Ectodermal cell (in vitro differentiated cells): Measurements from ENCODE around the gene LKAAEAR1.

Experiments
- H3K27ac ChIP-seq: 2 replicates; pipeline ENCODE4 v1.7.0; 2013; ENCODE audit warnings: mild to moderate bottlenecking, low read depth, low read length; ENCODE audit not compliant: insufficient read depth, poor library complexity, severe bottlenecking
- H3K27me3 ChIP-seq: 2 replicates; pipeline ENCODE4 v1.7.0; 2013; ENCODE audit warnings: mild to moderate bottlenecking, low read length; ENCODE audit not compliant: insufficient read depth, control insufficient read depth, poor library complexity, severe bottlenecking
- H3K36me3 ChIP-seq: one replicate; pipeline ENCODE4 v1.7.0; 2013; ENCODE audit warnings: low read length; ENCODE audit not compliant: control insufficient read depth, insufficient read depth
- H3K4me1 ChIP-seq: one replicate; pipeline ENCODE4 v1.7.0; 2013; ENCODE audit warnings: low read length; ENCODE audit not compliant: control insufficient read depth, insufficient read depth
- H3K4me3 ChIP-seq: 2 replicates; pipeline ENCODE4 v1.7.0; 2013; ENCODE audit warnings: low read depth, low read length, control low read depth; ENCODE audit not compliant: insufficient read depth
- H3K9me3 ChIP-seq: 2 replicates; pipeline ENCODE4 v1.7.0; 2013; ENCODE audit warnings: mild to moderate bottlenecking, low read length, moderate library complexity; ENCODE audit not compliant: control insufficient read depth
- WGBS, 2 experiments: methylation state at CpG; one replicate each; pipeline ENCODE4 v1.1.7; 2013; ENCODE audit warnings: missing lambda C conversion rate in 2 of 2; 5-methylcytosine and 5-hydroxymethylcytosine counted together

LKAAEAR1 gene

DNA sequence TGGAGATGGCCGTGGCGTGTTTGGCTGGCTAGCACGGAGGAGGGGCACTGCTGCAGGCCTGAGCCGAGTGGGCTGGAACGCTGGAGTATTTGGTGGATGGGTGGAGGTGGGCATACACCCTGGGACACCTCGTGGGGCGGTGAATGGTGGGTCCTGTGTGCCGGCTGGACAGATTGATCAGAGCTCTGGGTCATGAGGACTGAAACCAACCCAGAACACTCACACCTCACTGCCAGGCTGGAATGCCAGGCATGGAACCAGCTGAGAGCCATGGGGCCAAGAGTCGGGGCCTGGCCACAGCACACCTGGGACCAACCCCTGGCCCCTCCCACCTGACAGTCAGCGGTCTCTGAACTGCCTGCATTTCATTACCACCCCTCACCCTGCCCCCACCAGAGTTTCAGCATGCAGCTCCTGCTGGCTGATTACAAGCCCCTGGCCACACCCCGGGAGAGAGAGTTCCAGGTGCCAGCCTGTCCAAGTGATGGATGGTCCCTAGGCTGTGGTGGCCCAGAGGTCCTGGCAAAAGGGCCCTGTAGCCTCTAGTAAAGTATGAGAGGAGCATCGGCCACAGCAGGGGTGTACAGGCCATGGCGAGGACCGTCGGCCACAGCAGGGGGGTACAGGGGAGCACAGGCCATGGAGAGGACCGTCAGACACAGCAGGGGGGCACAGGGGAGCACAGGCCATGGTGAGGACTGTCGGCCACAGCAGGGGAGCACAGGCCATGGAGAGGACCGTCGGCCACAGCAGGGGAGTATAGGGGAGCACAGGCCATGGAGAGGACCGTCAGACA lies 19.9 kb upstream of the LKAAEAR1 start:
- Histone ChIP-seq H3K4me1 (no peaks in the 10 kb centered on the region), H3K9me3 (no peaks in the 10 kb centered on the region), H3K27me3 (peaks cover 40% of the 10 kb centered on the region), H3K27ac (no peak overlapping the region), H3K4me3 (no peak overlapping the region), H3K36me3 (no peaks in the 10 kb centered on the region)
- WGBS, 2 experiments, result 83 to 87% methylated on average over 20 of the region's 20 CpGs

DNA sequence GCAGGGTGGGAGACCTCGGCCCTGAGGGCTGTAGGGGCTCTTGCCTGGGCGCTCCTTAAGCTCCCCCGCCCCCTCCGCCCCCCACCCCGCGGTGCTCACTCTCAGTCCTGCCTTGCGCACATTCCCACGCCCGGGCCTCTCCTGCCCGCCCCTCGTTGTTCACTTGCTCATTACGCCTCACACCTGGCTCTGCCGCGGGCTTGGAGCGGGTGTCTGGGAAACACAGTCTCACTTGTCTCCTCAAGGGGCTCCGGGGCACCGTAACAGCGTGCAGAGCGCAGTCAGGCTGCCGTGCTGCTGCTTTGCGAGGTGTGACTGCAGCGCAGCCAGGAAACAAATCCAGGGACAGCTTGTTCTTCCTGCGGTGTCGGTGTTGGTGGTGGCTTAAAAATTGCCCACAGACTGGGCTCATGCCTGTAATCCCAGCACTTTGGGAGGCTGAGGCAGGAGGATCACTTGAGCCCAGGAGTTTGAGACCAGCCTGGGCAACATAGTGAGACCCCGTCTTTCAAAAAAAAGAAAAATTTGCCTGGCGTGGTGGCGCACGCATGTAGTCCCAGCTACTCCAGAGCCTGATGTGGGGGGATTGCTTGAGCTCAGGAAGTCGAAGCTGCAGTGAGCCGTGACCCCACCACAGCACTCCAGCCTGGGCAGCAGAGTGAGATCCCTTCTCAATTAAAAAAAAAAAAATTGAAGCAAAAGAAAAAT lies 18.6 kb upstream of the LKAAEAR1 start:
- H3K27me3 ChIP-seq, result peaks cover 40% of the 10 kb centered on the region
- no peaks in the 10 kb centered on the region for H3K4me1 ChIP-seq
- WGBS, 2 experiments, result 28 to 29% methylated on average over 30 of the region's 30 CpGs
- no peaks in the 10 kb centered on the region for H3K36me3 ChIP-seq
- H3K9me3 ChIP-seq, result no peaks in the 10 kb centered on the region
- peak overlapping the region; percentile 41 for H3K4me3 ChIP-seq
- H3K27ac ChIP-seq, result no peak overlapping the region

DNA sequence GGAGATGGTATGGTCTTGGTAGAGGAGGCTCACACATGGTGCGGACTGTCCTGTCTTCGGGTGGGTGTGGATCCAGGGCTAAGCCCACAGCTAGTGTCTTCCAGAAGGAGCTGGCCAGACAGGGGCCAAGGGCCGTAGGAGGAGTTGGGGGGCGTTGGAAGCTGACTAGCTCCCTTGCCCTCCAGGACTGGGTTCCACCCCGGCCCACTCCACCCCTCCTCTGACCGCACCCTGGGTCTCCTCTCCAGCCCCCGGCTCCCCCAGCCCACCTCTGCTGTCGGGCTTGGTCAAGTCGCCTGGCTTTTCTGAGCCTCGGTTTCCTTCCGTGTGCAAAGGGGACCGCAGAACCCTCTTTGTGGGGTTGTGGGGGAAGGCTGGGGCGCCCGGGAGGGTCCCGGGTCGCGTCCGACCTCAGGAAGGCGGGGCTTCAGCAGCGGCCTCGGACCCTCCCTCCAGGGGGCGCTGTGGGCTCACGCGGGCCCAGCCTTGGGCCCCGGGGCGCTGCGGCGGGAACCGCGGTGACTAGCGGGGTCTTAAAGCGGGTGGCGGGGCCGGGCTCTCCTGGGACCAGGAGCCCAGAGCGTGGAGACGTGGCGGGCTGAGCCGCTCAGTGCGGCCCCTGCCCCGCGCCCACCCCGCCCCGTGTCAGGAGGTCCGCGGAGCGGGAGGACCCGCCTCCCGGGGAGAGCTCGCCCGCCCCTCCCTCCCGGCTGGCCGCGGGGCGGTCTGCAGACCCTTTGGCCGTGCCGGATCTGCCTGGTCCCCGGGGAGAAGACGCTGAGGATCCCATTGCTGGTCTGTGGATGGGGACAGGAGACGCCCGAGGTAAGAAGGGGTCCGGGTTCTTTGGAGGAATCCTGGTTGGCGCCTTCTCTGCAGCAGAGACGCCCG lies 17.8 kb upstream of the LKAAEAR1 start:
- Histone ChIP-seq H3K4me1 (no peaks in the 10 kb centered on the region), H3K4me3 (peak overlapping the region; percentile 41), H3K27me3 (peaks cover 40% of the 10 kb centered on the region), H3K36me3 (no peaks in the 10 kb centered on the region), H3K9me3 (no peaks in the 10 kb centered on the region), H3K27ac (no peak overlapping the region)
- 11 to 12% methylated on average over 64 of the region's 64 CpGs for WGBS, 2 experiments

DNA sequence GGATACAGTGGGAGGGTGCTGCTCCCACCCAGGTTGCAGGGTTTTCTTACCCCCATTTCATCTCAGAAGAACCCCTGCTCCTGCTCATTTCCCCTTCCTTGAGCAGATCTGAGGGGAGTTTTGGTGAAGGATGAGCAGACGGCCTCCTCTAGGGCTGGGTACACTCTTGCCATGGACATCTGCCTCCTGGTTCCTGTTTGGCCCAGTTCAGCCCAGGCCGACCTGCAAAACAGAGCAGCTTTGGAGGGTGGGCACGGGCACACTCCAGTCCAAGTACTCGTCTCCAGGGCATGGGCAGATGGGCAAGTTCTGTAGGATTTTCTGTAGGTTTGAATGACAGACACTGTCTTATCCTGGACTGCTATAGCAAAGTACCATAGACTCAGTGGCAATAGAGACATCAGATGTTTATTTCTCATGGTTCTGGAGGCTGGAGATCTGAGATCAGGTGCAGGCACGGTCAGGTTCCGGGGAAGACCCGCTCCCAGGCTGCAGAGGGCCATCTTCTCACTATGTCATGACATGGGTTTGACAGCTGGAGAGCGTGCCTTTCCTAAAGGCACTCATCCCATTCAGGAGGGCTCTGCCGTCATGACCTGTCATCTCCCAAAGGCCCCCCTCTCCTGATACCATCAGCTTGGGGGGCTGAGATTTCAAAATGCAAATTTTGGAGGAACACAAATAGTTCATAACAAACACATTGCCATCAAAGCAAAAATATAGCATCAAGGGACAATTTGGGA lies 16.9 kb upstream of the LKAAEAR1 start:
- Histone ChIP-seq H3K4me1 (no peaks in the 10 kb centered on the region), H3K9me3 (no peaks in the 10 kb centered on the region), H3K27ac (no peak overlapping the region), H3K27me3 (peaks cover 40% of the 10 kb centered on the region), H3K36me3 (no peaks in the 10 kb centered on the region), H3K4me3 (no peak overlapping the region)
- WGBS, 2 experiments, result 88 to 91% methylated on average over 9 of the region's 9 CpGs

DNA sequence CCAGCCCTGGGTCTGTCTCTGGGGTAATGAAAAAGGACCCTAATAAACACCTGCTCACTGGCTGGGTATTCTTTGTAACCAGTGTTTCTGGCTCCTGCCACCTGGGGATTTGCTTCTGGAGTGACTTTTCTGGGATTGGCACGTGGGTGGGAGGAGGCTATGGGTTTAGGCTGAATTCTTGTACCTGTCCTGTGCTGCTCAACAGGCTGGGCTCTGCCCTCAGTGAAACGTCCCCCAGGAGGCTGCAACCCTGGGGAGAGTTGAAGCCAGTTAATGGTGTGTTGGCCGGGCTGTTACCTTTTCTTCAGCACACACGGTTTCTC lies 16.3 kb upstream of the LKAAEAR1 start:
- Histone ChIP-seq H3K27me3 (peaks cover 40% of the 10 kb centered on the region), H3K36me3 (no peaks in the 10 kb centered on the region), H3K4me3 (no peak overlapping the region), H3K9me3 (no peaks in the 10 kb centered on the region), H3K4me1 (no peaks in the 10 kb centered on the region), H3K27ac (no peak overlapping the region)
- WGBS, 2 experiments, result 76 to 78% methylated on average over 4 of the region's 4 CpGs

DNA sequence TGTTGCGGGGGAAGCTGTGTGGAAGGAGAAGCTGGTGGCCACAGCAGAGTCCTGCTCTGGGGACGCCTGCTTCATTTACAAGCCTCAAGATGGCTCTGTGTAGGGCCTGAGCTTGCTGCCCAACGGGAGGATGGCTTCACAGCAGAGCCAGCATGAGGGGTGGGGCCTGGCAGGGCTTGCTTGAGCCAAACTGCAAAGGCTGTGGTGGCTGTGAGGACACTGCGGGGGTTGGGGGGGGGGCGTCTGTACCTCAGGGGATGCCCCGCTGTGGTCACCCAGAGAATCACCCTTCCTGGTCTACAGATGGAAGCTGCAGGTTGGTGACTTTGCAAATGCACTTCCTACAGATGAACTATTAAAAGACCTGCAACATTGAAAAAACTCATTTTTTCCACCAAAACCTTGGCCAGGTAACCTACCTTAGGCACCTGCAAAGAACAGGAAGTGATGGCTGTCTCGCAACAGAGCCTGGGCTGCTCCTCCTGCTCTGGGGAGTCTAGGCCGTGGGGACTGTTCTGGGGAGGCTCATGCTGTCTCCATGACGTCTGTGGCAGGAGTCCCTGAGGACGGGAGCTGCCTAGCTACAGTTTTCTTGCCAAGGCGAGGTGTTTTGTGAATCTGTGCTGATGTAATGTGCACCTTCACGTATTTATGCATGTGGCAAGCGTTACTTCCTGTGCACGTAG lies 15.8 kb upstream of the LKAAEAR1 start:
- Histone ChIP-seq H3K9me3 (no peaks in the 10 kb centered on the region), H3K4me1 (no peaks in the 10 kb centered on the region), H3K4me3 (no peak overlapping the region), H3K27ac (no peak overlapping the region), H3K27me3 (peaks cover 40% of the 10 kb centered on the region), H3K36me3 (no peaks in the 10 kb centered on the region)
- 85 to 86% methylated on average over 14 of the region's 14 CpGs for WGBS, 2 experiments

DNA sequence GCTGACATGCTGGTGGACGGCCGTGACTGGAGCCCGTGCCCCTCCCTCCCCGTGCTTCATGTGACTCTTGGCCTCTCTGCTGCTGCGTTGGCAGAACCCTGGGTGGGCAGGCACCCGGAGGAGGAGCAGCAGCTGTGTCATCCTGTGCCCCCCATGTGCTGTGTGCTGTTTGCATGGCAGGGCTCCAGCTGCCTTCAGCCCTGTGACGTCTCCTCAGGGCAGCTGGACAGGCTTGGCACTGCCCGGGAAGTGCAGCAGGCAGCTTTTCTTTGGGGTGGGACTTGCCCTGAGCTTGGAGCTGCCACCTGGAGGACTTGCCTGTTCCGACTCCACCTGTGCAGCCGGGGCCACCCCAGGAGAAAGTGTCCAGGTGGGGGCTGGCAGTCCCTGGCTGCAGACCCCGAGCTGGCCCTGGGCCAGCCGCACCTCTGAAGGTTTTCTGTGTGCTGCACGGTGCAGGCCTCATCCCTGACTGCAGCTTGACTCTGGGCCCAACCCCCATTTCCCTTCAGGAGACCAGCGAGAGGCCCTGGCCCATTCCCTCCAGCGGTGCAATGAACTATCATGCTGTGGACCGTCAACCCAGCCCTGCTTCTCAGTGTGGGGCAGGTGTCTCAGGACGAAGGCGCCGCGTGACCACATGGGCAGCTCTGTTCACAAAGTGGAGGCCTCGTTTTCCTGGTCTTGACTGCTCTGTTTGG lies 15.0 kb upstream of the LKAAEAR1 start:
- no peaks in the 10 kb centered on the region for H3K36me3 ChIP-seq
- no peak overlapping the region for H3K4me3 ChIP-seq
- H3K27ac ChIP-seq, result no peak overlapping the region
- H3K4me1 ChIP-seq, result no peaks in the 10 kb centered on the region
- peaks cover 40% of the 10 kb centered on the region for H3K27me3 ChIP-seq
- 88% methylated on average over 21 of the region's 21 CpGs for WGBS, 2 experiments
- no peaks in the 10 kb centered on the region for H3K9me3 ChIP-seq

DNA sequence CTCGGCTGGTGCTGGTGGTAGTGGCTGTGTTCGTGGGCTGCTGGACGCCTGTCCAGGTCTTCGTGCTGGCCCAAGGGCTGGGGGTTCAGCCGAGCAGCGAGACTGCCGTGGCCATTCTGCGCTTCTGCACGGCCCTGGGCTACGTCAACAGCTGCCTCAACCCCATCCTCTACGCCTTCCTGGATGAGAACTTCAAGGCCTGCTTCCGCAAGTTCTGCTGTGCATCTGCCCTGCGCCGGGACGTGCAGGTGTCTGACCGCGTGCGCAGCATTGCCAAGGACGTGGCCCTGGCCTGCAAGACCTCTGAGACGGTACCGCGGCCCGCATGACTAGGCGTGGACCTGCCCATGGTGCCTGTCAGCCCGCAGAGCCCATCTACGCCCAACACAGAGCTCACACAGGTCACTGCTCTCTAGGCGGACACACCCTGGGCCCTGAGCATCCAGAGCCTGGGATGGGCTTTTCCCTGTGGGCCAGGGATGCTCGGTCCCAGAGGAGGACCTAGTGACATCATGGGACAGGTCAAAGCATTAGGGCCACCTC lies 14.3 kb upstream of the LKAAEAR1 start:
- H3K27me3 ChIP-seq, result peaks cover 35% of the 10 kb centered on the region
- WGBS, 2 experiments, result 95 to 97% methylated on average over 28 of the region's 28 CpGs
- H3K9me3 ChIP-seq, result no peaks in the 10 kb centered on the region
- H3K27ac ChIP-seq, result no peak overlapping the region
- H3K4me1 ChIP-seq, result no peaks in the 10 kb centered on the region
- H3K36me3 ChIP-seq, result no peaks in the 10 kb centered on the region
- no peak overlapping the region for H3K4me3 ChIP-seq

DNA sequence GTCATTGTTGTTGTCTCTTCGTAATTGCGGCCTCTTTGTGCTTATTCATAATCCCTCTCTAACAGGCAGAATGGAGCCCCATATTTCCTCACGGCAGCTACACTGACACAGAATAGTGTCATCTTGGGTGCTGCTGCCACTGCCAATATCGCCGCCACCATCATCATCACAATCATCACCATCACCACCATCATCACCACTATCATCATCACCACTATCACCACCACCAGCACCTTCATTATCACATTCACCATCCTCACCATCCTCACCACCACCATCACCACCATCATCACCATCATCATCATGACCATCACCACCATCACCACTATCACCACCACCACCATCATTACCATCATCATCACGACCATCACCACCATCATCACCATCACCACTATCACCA lies 12.3 kb upstream of the LKAAEAR1 start:
- peaks cover 8% of the 10 kb centered on the region for H3K4me1 ChIP-seq
- no peak overlapping the region for H3K4me3 ChIP-seq
- H3K27ac ChIP-seq, result no peak overlapping the region
- H3K27me3 ChIP-seq, result peaks cover 19% of the 10 kb centered on the region
- no peaks in the 10 kb centered on the region for H3K9me3 ChIP-seq
- H3K36me3 ChIP-seq, result no peaks in the 10 kb centered on the region
- 77% methylated on average over 6 of the region's 6 CpGs for WGBS, 2 experiments
